CD4-positive, CD25-positive, alpha-beta regulatory T cell (primary cell): Measurements from ENCODE around the gene NUTM2B. TPM values are rescaled to one million over a fixed set of nuclear protein-coding genes. Genes with fewer than 3 reads are reported as not detected.

Experiments used
- polyA plus RNA-seq, 4 donors: library from polyadenylated mRNA; unstranded; fragments of 300-500 nt; fragmentation: Illumina TruSeq; gene quantifications; one replicate each; pipeline ENCODE4 v1.2.3, GENCODE V29; 2021
- total RNA-seq: library from RNA; stranded (reverse); gene quantifications from one replicate; pipeline ENCODE4 v1.2.3, GENCODE V29; 2022

The NUTM2B gene
- total and polyA plus RNA-seq, 5 donors from 2014 or later = 0.05 to 2.4 (median 0.11) TPM; not detected in 1

Other genes with a start within 250 kb of the NUTM2B start
- gene EIF5AL1, start 190.7 kb upstream of the NUTM2B start, total RNA-seq = not detected
- gene EIF5AL1, start 190.7 kb upstream of the NUTM2B start, polyA plus RNA-seq = under 1 TPM; 0.11 to 0.45 (median 0.25) TPM
- gene SFTPA2, start 142.8 kb upstream of the NUTM2B start, total RNA-seq = not detected
- gene SFTPA2, start 142.8 kb upstream of the NUTM2B start, polyA plus RNA-seq = not detected
- gene SFTPA1, start 92.3 kb upstream of the NUTM2B start, total RNA-seq = not detected
- gene SFTPA1, start 92.3 kb upstream of the NUTM2B start, polyA plus RNA-seq = not detected
- gene NUTM2E, start 123.5 kb downstream of the NUTM2B start, total RNA-seq = not detected
- gene NUTM2E, start 123.5 kb downstream of the NUTM2B start, polyA plus RNA-seq = under 1 TPM in 1 of 4 donors, not detected in 3; 0.07 TPM
- gene SFTPD, start 245.9 kb downstream of the NUTM2B start, total RNA-seq = not detected
- not detected for gene SFTPD, start 245.9 kb downstream of the NUTM2B start, polyA plus RNA-seq